Endothelial cell of coronary artery (primary cell): Measurements from ENCODE around the gene CHPF2. TPM values are rescaled to one million over a fixed set of nuclear protein-coding genes. Genes with fewer than 3 reads are reported as not detected.

Source experiments
- total RNA-seq: library from RNA; depleted of rRNA; stranded (reverse); fragments of >200 nt; gene quantifications from 2 replicates; pipeline ENCODE4 v1.2.3, GENCODE V29; 2014

The CHPF2 gene, protein sequence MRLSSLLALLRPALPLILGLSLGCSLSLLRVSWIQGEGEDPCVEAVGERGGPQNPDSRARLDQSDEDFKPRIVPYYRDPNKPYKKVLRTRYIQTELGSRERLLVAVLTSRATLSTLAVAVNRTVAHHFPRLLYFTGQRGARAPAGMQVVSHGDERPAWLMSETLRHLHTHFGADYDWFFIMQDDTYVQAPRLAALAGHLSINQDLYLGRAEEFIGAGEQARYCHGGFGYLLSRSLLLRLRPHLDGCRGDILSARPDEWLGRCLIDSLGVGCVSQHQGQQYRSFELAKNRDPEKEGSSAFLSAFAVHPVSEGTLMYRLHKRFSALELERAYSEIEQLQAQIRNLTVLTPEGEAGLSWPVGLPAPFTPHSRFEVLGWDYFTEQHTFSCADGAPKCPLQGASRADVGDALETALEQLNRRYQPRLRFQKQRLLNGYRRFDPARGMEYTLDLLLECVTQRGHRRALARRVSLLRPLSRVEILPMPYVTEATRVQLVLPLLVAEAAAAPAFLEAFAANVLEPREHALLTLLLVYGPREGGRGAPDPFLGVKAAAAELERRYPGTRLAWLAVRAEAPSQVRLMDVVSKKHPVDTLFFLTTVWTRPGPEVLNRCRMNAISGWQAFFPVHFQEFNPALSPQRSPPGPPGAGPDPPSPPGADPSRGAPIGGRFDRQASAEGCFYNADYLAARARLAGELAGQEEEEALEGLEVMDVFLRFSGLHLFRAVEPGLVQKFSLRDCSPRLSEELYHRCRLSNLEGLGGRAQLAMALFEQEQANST
- total RNA-seq: 45.7 and 74.4 TPM in 2 replicates

DNA sequence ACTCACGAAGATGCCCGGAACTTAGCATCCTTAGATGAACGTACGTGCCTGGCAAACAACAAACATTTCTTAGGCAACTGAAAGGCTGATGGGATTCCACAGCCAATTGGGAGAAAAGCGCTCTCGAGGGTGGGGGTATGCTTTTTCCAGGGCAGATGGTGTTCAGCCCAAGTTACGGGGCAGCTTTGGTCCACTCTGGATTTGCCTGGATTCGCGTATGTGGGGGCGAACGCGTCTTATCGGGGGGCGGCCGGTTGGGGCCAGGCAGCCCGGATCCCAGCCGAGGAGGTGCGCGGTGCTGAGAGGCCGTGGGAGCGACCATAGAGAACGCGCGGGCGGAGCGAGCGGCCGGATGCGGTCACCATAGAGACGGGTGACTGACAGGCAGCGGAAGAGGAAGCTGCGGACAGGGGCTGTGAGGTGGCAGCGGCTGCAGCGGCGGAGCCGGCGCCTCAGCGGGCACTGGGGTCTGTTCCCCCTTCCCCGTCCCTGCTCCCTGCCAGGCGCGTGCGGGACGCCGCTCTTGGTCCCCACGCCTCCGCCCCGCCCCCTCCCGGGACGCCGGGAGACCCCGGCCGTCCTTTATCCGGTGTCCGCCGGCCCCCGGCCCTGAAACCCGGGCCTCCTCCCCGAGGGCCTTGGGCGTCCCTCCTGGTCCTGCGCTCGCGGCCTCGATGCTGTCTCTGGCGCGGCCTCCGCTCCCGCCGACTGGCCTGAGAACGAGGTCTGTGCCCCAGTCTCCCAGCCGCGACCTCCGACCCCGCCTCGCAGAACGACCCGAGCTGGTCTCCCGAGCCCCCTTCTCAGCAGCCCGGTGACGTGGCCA lies at the start of gene CHPF2:
Gene CHPF2, plus strand, starts transcription at position 393 of the 826 bp plus-strand sequence. CDS start 1,529 bp downstream, outside the sequence.

DNA sequence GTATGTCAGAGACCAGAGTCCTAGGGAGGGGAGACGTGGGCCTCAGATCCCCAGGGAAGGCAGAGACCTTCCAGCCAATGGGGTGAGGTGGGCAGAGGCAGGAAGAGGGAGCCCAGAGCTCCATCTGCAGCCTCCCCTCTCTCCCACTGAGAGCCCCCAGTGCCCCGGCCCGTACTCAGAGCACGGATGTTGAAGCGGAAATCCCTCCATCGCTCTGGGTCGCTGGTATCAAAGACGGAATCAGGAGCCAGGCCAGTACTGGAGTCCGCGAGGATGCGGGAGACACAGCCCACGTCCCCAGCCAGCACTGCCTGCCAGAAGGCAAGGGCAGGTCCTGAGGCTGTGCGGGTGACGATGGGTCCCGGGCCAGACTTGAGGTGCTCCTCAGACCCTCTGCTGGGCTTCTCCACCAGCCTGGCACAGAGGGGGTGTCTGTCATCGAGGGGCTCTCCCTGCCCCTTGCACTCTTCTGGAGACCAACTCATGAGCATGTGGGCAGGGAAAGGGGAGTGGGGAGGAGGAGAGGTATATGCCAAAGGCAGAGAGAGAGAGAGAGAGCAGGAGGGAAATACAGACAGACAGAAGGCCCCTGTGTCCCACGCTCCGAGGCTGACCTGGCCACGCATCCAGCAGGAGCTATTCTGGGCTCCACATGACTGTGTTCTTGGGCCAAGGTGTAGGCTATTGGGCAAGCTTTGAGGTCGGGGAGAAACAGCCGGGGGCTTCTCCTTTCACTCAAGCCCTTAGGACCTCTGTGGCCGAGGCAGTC lies 45.5 kb upstream of the CHPF2 start, which contains the start of gene ASB10:
Gene ASB10, minus strand, starts transcription at position 611 of the 769 bp plus-strand sequence. Its CDS starts 120 bp downstream, at position 491.

GRCh38 chr7:151210087-151210854 lies 22.0 kb upstream of the CHPF2 start, which contains the start of gene H2BK1:
Gene H2BK1, minus strand, starts transcription at chr7:151210488. Its CDS starts 170 bp downstream, at chr7:151210318.

DNA sequence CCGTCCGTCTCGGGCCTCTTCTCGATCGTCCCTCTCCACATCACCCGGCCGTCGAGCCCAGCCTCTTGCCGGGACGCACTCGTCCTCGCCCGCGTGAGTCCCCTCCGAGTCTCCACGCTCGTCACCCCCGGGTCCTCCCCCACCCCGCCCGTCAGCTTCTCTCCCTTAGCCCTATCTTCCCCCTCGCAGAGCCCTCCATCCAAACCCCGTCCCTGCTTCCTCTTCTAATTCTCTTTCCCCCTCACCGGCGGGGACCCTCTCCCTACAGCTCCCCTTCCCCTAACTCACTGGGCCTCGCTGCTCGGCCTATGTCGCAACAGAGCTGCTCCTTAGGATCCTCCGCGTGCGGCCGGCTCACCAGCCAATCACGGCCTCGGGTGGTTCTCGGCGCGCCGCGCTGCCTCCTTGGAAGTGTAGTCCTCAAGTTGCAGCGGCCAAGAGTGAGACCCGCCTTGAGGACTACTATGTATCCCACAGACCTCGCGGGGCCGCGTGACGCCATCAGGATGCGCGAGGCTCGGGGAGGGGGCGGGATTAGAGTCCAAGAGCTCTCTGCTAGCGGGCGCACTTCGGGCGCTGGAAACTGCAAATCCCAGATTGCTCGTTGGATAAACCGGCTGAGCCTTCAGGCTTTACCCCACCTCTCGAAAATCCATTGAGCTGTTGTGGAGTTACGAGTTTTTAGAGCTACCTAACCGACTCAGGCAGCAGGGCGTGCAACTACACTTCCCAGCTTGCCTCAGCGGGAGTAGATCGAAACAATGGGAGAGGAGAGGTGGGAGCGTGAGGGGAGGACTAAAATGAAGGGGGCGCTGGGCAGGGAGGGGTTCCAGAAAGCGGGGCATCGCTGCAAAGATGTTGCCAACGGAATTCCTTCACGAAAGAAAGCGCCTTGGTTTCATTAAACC lies 5.2 kb upstream of the CHPF2 start, which contains the start of gene ABCF2:
Gene ABCF2, minus strand, starts transcription at position 331 of the 908 bp plus-strand sequence. CDS start 747 bp downstream, outside the sequence.

DNA sequence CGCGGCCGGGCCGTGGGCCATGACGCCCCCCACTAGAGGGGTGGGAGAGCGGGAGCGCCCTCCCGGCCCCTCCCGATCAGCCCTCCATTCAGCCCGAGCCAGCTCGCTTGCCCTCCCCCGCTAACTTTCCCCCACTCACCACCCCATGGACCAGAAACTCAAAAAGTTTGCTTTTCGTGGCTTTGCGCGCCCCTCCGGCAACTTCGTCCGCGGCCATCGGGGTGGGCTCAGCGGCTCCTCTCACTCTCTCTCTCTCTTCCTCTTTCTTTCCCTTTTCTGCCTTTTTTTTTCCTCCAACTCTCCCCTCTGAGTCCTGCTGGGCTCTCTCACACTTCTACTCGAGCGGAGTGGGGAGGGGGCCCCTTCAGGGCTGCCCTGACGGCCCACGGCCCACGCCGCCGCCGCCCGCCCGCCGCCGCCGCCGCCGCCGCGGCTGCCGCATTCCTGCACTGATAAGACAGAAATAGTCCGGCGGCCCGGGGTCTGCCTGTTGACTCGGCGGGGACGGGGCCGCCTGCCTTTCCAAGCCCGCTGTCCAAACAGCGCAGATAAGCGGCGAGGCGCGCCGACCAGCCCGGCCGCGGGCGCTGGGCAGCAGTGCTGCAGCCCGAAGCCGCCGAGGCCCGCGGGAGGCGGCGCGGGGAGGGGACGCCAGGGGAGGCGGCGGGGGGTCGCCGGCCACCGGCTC lies 16.2 kb downstream of the CHPF2 start, which contains the start of gene SMARCD3:
Gene SMARCD3, minus strand, starts transcription at position 349 of the 688 bp plus-strand sequence. Its CDS starts 132 bp downstream, at position 217.

Other genes starting within 250 kb of the CHPF2 start
- 33.9 and 54.8 TPM in 2 replicates for gene NOS3, start 241.5 kb upstream of the CHPF2 start, total RNA-seq
- gene ATG9B, start 208.0 kb upstream of the CHPF2 start, total RNA-seq: 0.09 and 0.19 TPM in 2 replicates
- gene ABCB8, start 204.0 kb upstream of the CHPF2 start, total RNA-seq: 22.5 and 22.7 TPM in 2 replicates
- gene ASIC3, start 184.0 kb upstream of the CHPF2 start, total RNA-seq: not detected in 2 replicates
- gene CDK5, start 174.6 kb upstream of the CHPF2 start, total RNA-seq: 24.8 and 33.5 TPM in 2 replicates
- gene SLC4A2, start 172.9 kb upstream of the CHPF2 start, total RNA-seq: 72.9 and 76.8 TPM in 2 replicates
- 50.7 and 57.6 TPM in 2 replicates for gene FASTK, start 151.7 kb upstream of the CHPF2 start, total RNA-seq
- 12.1 and 16.7 TPM in 2 replicates for gene TMUB1, start 149.0 kb upstream of the CHPF2 start, total RNA-seq
- gene AGAP3, start 146.0 kb upstream of the CHPF2 start, total RNA-seq: 50.9 and 52.5 TPM in 2 replicates
- not detected in 2 replicates for gene GBX1, start 64.8 kb upstream of the CHPF2 start, total RNA-seq
- gene ASB10, start 45.2 kb upstream of the CHPF2 start, total RNA-seq: not detected in 2 replicates
- gene H2BK1, start 22.0 kb upstream of the CHPF2 start, total RNA-seq: not detected in 2 replicates
- gene ABCF2, start 5.3 kb upstream of the CHPF2 start, total RNA-seq: 59.9 and 72.9 TPM in 2 replicates
- 4.1 and 8.1 TPM in 2 replicates for gene SMARCD3, start 16.2 kb downstream of the CHPF2 start, total RNA-seq
- gene NUB1, start 109.3 kb downstream of the CHPF2 start, total RNA-seq: 29.2 and 35.8 TPM in 2 replicates
- gene WDR86, start 177.6 kb downstream of the CHPF2 start, total RNA-seq: not detected in 2 replicates
- not detected in 2 replicates for gene CRYGN, start 207.7 kb downstream of the CHPF2 start, total RNA-seq